NT2/D1 (cell line): ENCODE data around the gene SLC16A11.

Source experiments
- DNase-seq: peaks from one replicate; pipeline ENCODE4 v3.0.0-alpha.2; 2011; ENCODE audit warnings: low read depth, low spot score
- H3K27me3 ChIP-seq: 2 replicates; pipeline ENCODE4 v1.6.0; 2011; ENCODE audit warnings: mild to moderate bottlenecking; ENCODE audit not compliant: insufficient read length, insufficient read depth
- H3K36me3 ChIP-seq: 2 replicates; pipeline ENCODE4 v1.6.1; 2011; ENCODE audit warnings: mild to moderate bottlenecking, low read length, mixed read lengths; ENCODE audit not compliant: insufficient read depth, insufficient read length
- H3K4me1 ChIP-seq: 2 replicates; pipeline ENCODE4 v1.5.1; 2011; ENCODE audit not compliant: insufficient read depth, insufficient read length
- H3K4me3 ChIP-seq: 2 replicates; pipeline ENCODE4 v1.5.1; 2011; ENCODE audit warnings: low read depth; ENCODE audit not compliant: insufficient read length
- H3K9ac ChIP-seq: 2 replicates; pipeline ENCODE4 v1.6.0; 2011; ENCODE audit warnings: low read depth; ENCODE audit not compliant: insufficient read length
- H3K9me3 ChIP-seq: 2 replicates; pipeline ENCODE4 v1.5.1; 2011; ENCODE audit warnings: mild to moderate bottlenecking, low read length; ENCODE audit not compliant: insufficient read depth
- SUZ12 ChIP-seq: IDR thresholded peaks from 2 replicates; pipeline ENCODE4 v1.6.1; 2011; ENCODE audit not compliant: insufficient read length, insufficient read depth; ENCODE audit errors: extremely low read depth
- YY1 ChIP-seq: IDR thresholded peaks from 2 replicates; pipeline ENCODE4 v1.6.1; 2011; ENCODE audit not compliant: insufficient read length, insufficient read depth
- ZNF274 ChIP-seq: IDR thresholded peaks from 2 replicates; pipeline ENCODE4 v1.6.1; 2011; ENCODE audit warnings: mild to moderate bottlenecking, low read depth, low read length

SLC16A11 gene

GRCh38 chr17:7029096-7029495, 14.8 kb downstream of the SLC16A11 start:
- TF ChIP-seq SUZ12 (no peak), ZNF274 (no peak), YY1 (no peak)
- no peak overlapping the region for H3K9ac ChIP-seq
- H3K4me1 ChIP-seq: no peaks in the 10 kb centered on the region
- no peak overlapping the region for H3K4me3 ChIP-seq
- no peak for DNase-seq
- no peaks in the 10 kb centered on the region for H3K36me3 ChIP-seq
- H3K9me3 ChIP-seq: no peaks in the 10 kb centered on the region
- H3K27me3 ChIP-seq: no peaks in the 10 kb centered on the region

GRCh38 chr17:7027335-7027734, 16.6 kb downstream of the SLC16A11 start:
- no peaks in the 10 kb centered on the region for H3K4me1 ChIP-seq
- H3K27me3 ChIP-seq: peaks cover 2% of the 10 kb centered on the region
- H3K9ac ChIP-seq: no peak overlapping the region
- H3K4me3 ChIP-seq: no peak overlapping the region
- DNase-seq: no peak
- TF ChIP-seq ZNF274: no peak
- TF ChIP-seq SUZ12: no peak
- TF ChIP-seq YY1: no peak
- H3K36me3 ChIP-seq: no peaks in the 10 kb centered on the region
- H3K9me3 ChIP-seq: no peaks in the 10 kb centered on the region

GRCh38 chr17:7026471-7027115, 17.3 kb downstream of the SLC16A11 start:
- H3K36me3 ChIP-seq: no peaks in the 10 kb centered on the region
- H3K4me3 ChIP-seq: no peak overlapping the region
- TF ChIP-seq YY1 (no peak), SUZ12 (no peak), ZNF274 (no peak)
- peaks cover 5% of the 10 kb centered on the region for H3K27me3 ChIP-seq
- H3K9me3 ChIP-seq: no peaks in the 10 kb centered on the region
- no peaks in the 10 kb centered on the region for H3K4me1 ChIP-seq
- DNase-seq: no peak
- H3K9ac ChIP-seq: no peak overlapping the region

GRCh38 chr17:7025245-7025644, 18.6 kb downstream of the SLC16A11 start:
- Histone ChIP-seq H3K4me3 (no peak overlapping the region), H3K36me3 (no peaks in the 10 kb centered on the region), H3K4me1 (peaks cover 2% of the 10 kb centered on the region), H3K9ac (no peak overlapping the region), H3K27me3 (peaks cover 16% of the 10 kb centered on the region), H3K9me3 (no peaks in the 10 kb centered on the region)
- DNase-seq: no peak
- no peak for TF ChIP-seq SUZ12

GRCh38 chr17:7024402-7024785, 19.5 kb downstream of the SLC16A11 start:
- Histone ChIP-seq H3K9me3 (no peaks in the 10 kb centered on the region), H3K36me3 (no peaks in the 10 kb centered on the region), H3K4me3 (no peak overlapping the region), H3K9ac (no peak overlapping the region), H3K4me1 (peaks cover 2% of the 10 kb centered on the region), H3K27me3 (peaks cover 16% of the 10 kb centered on the region)
- TF ChIP-seq ZNF274 (no peak), YY1 (no peak), SUZ12 (no peak)
- no peak for DNase-seq

- peak; percentile 86 for DNase-seq
- peak overlapping the region; percentile 72 for H3K9ac ChIP-seq
Observed at GRCh38 chr17:7023576-7024401, 20.1 kb downstream of the SLC16A11 start.

GRCh38 chr17:7022781-7023571, 20.9 kb downstream of the SLC16A11 start, which contains the start of gene BCL6B:
TSS of gene BCL6B (plus strand) at chr17:7023050. CDS start at chr17:7023672, 622 bp downstream.
- Histone ChIP-seq H3K27me3 (peaks cover 16% of the 10 kb centered on the region), H3K4me3 (peak within 1 kb of the TSS; percentile 30), H3K9ac (peak within 1 kb of the TSS; percentile 72), H3K9me3 (no peaks in the 10 kb centered on the region), H3K4me1 (peaks cover 2% of the 10 kb centered on the region), H3K36me3 (peaks cover under 1% of the 10 kb centered on the region)
- no peak for DNase-seq
- TF ChIP-seq ZNF274: no peak
- no peak for TF ChIP-seq YY1
- TF ChIP-seq SUZ12: no peak

More at GRCh38 chr17:7023576-7024401, 20.1 kb downstream of the SLC16A11 start:
- Histone ChIP-seq H3K4me3 (peak overlapping the region; percentile 30), H3K36me3 (no peaks in the 10 kb centered on the region), H3K4me1 (peaks cover 2% of the 10 kb centered on the region), H3K9me3 (no peaks in the 10 kb centered on the region), H3K27me3 (peaks cover 16% of the 10 kb centered on the region)
- TF ChIP-seq SUZ12 (no peak), YY1 (no peak), ZNF274 (no peak)
